MM.1S (cell line): ENCODE data around the gene ANKIB1.
"Not testable (repeated sequence)": the region's sequence is repeated elsewhere in the genome, so short reads cannot be mapped to it uniquely, and the experiment has no call there.

Experiments
- DNase-seq: peaks from one replicate; pipeline ENCODE4 v3.0.0-alpha.2; 2015
- H2AFZ ChIP-seq: fragments of 300-600 bp; sonication (generic); 2 replicates; pipeline ENCODE4 v1.6.0; 2016; ENCODE audit warnings: antibody characterized with exemption, low read length
- H3F3A ChIP-seq: fragments of 300-600 bp; sonication (generic); 2 replicates; pipeline ENCODE4 v1.6.1; 2016; ENCODE audit warnings: mild to moderate bottlenecking, antibody characterized with exemption, low read length, moderate library complexity, mixed read lengths; ENCODE audit not compliant: insufficient read depth
- H3K27ac ChIP-seq: fragments of 300-600 bp; sonication (generic); 2 replicates; pipeline ENCODE4 v1.5.1; 2016; ENCODE audit warnings: mild to moderate bottlenecking, low read length
- H3K27me3 ChIP-seq: fragments of 300-600 bp; sonication (generic); replicated peaks from 2 replicates; pipeline ENCODE4 v1.6.0; 2016; ENCODE audit warnings: low read length; ENCODE audit not compliant: insufficient read depth
- H3K36me3 ChIP-seq: fragments of 300-600 bp; sonication (generic); replicated peaks from 2 replicates; pipeline ENCODE4 v1.6.1; 2016; ENCODE audit warnings: mild to moderate bottlenecking, low read length, mixed read lengths; ENCODE audit not compliant: insufficient read depth
- H3K4me1 ChIP-seq: fragments of 300-600 bp; sonication (generic); 2 replicates; pipeline ENCODE4 v1.6.1; 2016; ENCODE audit warnings: low read length, mixed read lengths
- H3K4me2 ChIP-seq: fragments of 300-600 bp; sonication (generic); 2 replicates; pipeline ENCODE4 v1.6.0; 2016; ENCODE audit warnings: low read depth, low read length
- H3K4me3 ChIP-seq: fragments of 300-600 bp; sonication (generic); 2 replicates; pipeline ENCODE4 v1.5.1; 2016; ENCODE audit warnings: low read length, mixed read lengths
- H3K79me2 ChIP-seq: fragments of 300-600 bp; sonication (generic); 2 replicates; pipeline ENCODE4 v1.6.1; 2016; ENCODE audit warnings: mixed run types, low read length, mixed read lengths
- H3K9ac ChIP-seq: fragments of 300-600 bp; sonication (generic); 2 replicates; pipeline ENCODE4 v1.6.1; 2016; ENCODE audit warnings: low read length, mixed read lengths
- H3K9me2 ChIP-seq: fragments of 300-600 bp; sonication (generic); replicated peaks from 2 replicates; pipeline ENCODE4 v1.6.1; 2016; ENCODE audit warnings: mild to moderate bottlenecking, low read length, mixed read lengths; ENCODE audit not compliant: insufficient read depth
- H3K9me3 ChIP-seq: fragments of 300-600 bp; sonication (generic); replicated peaks from 2 replicates; pipeline ENCODE4 v1.6.1; 2016; ENCODE audit warnings: mild to moderate bottlenecking, low read length, mixed read lengths; ENCODE audit not compliant: insufficient read depth
- H4K20me1 ChIP-seq: fragments of 300-600 bp; sonication (generic); 2 replicates; pipeline ENCODE4 v1.6.1; 2016; ENCODE audit warnings: mild to moderate bottlenecking, low read length, moderate library complexity, mixed read lengths; ENCODE audit not compliant: insufficient read depth
- CTCF ChIP-seq: fragments of 300-600 bp; sonication (generic); IDR thresholded peaks from 2 replicates; pipeline ENCODE4 v1.5.1; 2016; ENCODE audit warnings: antibody characterized with exemption, low read length, mixed read lengths
- EZH2 ChIP-seq: fragments of 300-600 bp; sonication (generic); optimal IDR thresholded peaks from 2 replicates; pipeline ENCODE3; 2017; ENCODE audit warnings: low read depth, mild to moderate bottlenecking, antibody characterized with exemption, low read length, mixed read lengths
- EZH2phosphoT487 ChIP-seq: fragments of 300-600 bp; sonication (generic); IDR thresholded peaks from 2 replicates; pipeline ENCODE4 v1.6.1; 2018; ENCODE audit warnings: antibody characterized with exemption, low read length

Gene ANKIB1

DNA sequence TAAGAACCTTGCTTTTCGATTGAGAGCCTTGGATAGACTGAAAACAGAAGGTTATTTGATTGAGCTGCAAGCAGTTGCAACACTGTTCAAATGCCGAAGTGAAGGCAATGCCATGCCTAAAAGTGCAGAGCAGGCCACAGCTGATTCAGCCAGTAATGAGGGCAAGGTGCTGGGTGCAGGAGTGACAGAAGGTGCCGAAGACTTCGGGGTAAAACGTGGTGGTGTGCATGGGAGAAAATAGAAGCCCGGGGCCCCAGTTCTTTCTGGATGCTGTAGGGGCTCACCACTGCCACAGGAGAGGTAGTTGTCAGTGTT, 157.9 kb downstream of the ANKIB1 start:
- Histone ChIP-seq H3K36me3 (no peaks in the 10 kb centered on the region; the same call in 1 of the 2 replicates), H3K9ac (no peak overlapping the region), H3K27ac (no peak overlapping the region), H3K4me3 (no peak overlapping the region), H3K9me2 (no peaks in the 10 kb centered on the region), H3F3A (no peaks in the 10 kb centered on the region), H3K9me3 (no peaks in the 10 kb centered on the region), H3K4me2 (no peak overlapping the region), H3K79me2 (no peaks in the 10 kb centered on the region), H2AFZ (no peak overlapping the region), H3K27me3 (no peaks in the 10 kb centered on the region), H3K4me1 (no peaks in the 10 kb centered on the region), H4K20me1 (no peaks in the 10 kb centered on the region)
- TF ChIP-seq CTCF (no peak), EZH2 (no peak), EZH2phosphoT487 (no peak)
- no peak for DNase-seq

GRCh38 chr7:92404170-92404614, 158.4 kb downstream of the ANKIB1 start:
- Histone ChIP-seq H3K9ac (no peak overlapping the region), H3K4me2 (no peak overlapping the region), H3K4me3 (no peak overlapping the region), H3K27me3 (no peaks in the 10 kb centered on the region), H2AFZ (no peak overlapping the region), H3K9me2 (no peaks in the 10 kb centered on the region), H4K20me1 (no peaks in the 10 kb centered on the region), H3K4me1 (no peaks in the 10 kb centered on the region), H3K27ac (no peak overlapping the region), H3F3A (no peaks in the 10 kb centered on the region), H3K79me2 (no peaks in the 10 kb centered on the region), H3K36me3 (no peaks in the 10 kb centered on the region; the same call in 1 of the 2 replicates), H3K9me3 (no peaks in the 10 kb centered on the region)
- TF ChIP-seq CTCF (no peak), EZH2 (no peak), EZH2phosphoT487 (no peak)
- no peak for DNase-seq

DNA sequence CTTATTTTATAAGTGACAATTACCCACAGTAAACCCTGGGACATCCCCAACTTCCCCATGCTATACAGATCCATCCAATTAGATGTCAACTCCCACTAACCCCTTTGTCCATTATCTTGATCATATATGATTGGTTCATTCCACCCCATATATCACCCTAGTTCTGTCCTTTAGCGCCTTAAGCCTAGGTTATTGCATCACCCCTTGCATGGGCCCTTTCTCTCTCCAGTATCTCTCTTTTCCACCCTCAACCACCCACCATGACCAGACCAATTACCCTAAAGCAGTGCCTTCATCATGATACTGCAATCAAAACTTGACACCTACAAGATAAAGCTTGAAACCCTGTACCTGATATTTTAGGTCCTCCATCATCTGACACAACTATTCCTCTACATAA, 163.6 kb downstream of the ANKIB1 start:
- TF ChIP-seq EZH2phosphoT487 (no peak), CTCF (no peak), EZH2 (no peak)
- no peak for DNase-seq
- Histone ChIP-seq H3F3A (no peaks in the 10 kb centered on the region), H4K20me1 (no peaks in the 10 kb centered on the region), H3K27me3 (no peaks in the 10 kb centered on the region), H3K9ac (no peak overlapping the region), H3K9me2 (no peaks in the 10 kb centered on the region), H3K4me3 (no peak overlapping the region), H3K9me3 (no peaks in the 10 kb centered on the region), H3K36me3 (no peaks in the 10 kb centered on the region), H2AFZ (no peak overlapping the region), H3K27ac (no peak overlapping the region), H3K4me2 (no peak overlapping the region), H3K79me2 (no peaks in the 10 kb centered on the region), H3K4me1 (0 out of 2 replicates have a peak, but pooled peaks cover under 1% of the 10 kb centered on the region)

DNA sequence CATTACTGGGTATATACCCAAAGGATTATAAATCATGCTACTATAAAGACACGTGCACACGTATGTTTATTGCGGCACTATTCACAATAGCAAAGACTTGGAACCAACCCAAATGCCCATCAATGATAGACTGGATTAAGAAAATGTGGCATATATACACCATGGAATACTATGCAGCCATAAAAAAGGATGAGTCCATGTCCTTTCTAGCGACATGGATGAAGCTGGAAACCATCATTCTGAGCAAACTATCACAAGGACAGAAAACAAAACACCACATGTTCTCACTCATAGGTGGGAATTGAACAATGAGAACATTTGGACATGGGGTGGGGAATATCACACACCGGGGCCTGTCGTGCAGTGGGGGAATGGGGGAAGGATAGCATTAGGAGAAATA, 164.4 kb downstream of the ANKIB1 start:
- not testable (repeated sequence) for H3F3A ChIP-seq, H3K79me2 ChIP-seq, H3K9me2 ChIP-seq, DNase-seq, H3K4me1 ChIP-seq, H3K27me3 ChIP-seq, H3K36me3 ChIP-seq, H3K27ac ChIP-seq, H4K20me1 ChIP-seq, H2AFZ ChIP-seq, H3K9ac ChIP-seq, H3K4me3 ChIP-seq, H3K9me3 ChIP-seq, H3K4me2 ChIP-seq
